SU-DHL-6 (cell line): ENCODE results near the gene MARVELD3.
"Not testable (repeated sequence)": the region's sequence is repeated elsewhere in the genome, so short reads cannot be mapped to it uniquely, and the experiment has no call there.

ENCODE experiments used
- H2AFZ ChIP-seq: fragments of 200-600 bp; sonication (generic); 2 replicates; pipeline ENCODE4 v1.6.1; 2014; ENCODE audit warnings: low read depth, mild to moderate bottlenecking, moderate library complexity, mixed read lengths, antibody characterized with exemption, low read length; ENCODE audit not compliant: severe bottlenecking
- H3F3A ChIP-seq: fragments of 200-600 bp; shearing (Covaris generic); 2 replicates; pipeline ENCODE4 v1.6.0; 2016; ENCODE audit warnings: antibody characterized with exemption, mild to moderate bottlenecking; ENCODE audit not compliant: insufficient read depth
- H3K27ac ChIP-seq: fragments of 200-600 bp; sonication (generic); 2 replicates; pipeline ENCODE4 v1.5.1; 2016; ENCODE audit warnings: low read depth, mild to moderate bottlenecking, low read length, moderate library complexity, mixed read lengths
- H3K27me3 ChIP-seq: fragments of 200-600 bp; sonication (generic), shearing (Covaris generic); 2 replicates; pipeline ENCODE4 v1.6.0; 2014; ENCODE audit warnings: mild to moderate bottlenecking, low read length
- H3K36me3 ChIP-seq: fragments of 200-600 bp; sonication (generic); 2 replicates; pipeline ENCODE4 v1.6.1; 2014; ENCODE audit warnings: mild to moderate bottlenecking, low read length, mixed read lengths
- H3K4me2 ChIP-seq: fragments of 300-600, 200-600 bp; shearing (Covaris generic), sonication (generic); 2 replicates; pipeline ENCODE4 v1.6.0; 2014; ENCODE audit warnings: low read length, low read depth, mild to moderate bottlenecking; ENCODE audit not compliant: poor library complexity, severe bottlenecking
- H3K4me3 ChIP-seq: fragments of 200-600 bp; sonication (generic); 2 replicates; pipeline ENCODE4 v1.5.1; 2014; ENCODE audit warnings: antibody characterized with exemption, low read length, mild to moderate bottlenecking, mixed read lengths; ENCODE audit not compliant: insufficient read depth, poor library complexity, severe bottlenecking
- H3K79me2 ChIP-seq: fragments of 200-600 bp; sonication (generic); 2 replicates; pipeline ENCODE4 v1.6.1; 2014; ENCODE audit warnings: mild to moderate bottlenecking, low read length, moderate library complexity; ENCODE audit not compliant: insufficient read depth
- H3K9ac ChIP-seq: fragments of 200-600 bp; sonication (generic); 2 replicates; pipeline ENCODE4 v1.7.0; 2014; ENCODE audit warnings: mild to moderate bottlenecking, low read length
- H3K9me2 ChIP-seq: fragments of 200-600 bp; sonication (generic); replicated peaks from 2 replicates; pipeline ENCODE4 v1.6.1; 2014; ENCODE audit warnings: low read length; ENCODE audit not compliant: insufficient read depth
- H3K9me3 ChIP-seq: fragments of 200-600 bp; sonication (generic); 2 replicates; pipeline ENCODE4 v1.6.1; 2014; ENCODE audit warnings: low read length, mixed read lengths; ENCODE audit not compliant: insufficient read depth
- H4K20me1 ChIP-seq: fragments of 200-600 bp; sonication (generic); 2 replicates; pipeline ENCODE4 v1.6.1; 2014; ENCODE audit warnings: low read depth, mild to moderate bottlenecking, antibody characterized with exemption, low read length, moderate library complexity, mixed read lengths
- CTCF ChIP-seq: fragments of 200-600 bp; sonication (generic); IDR thresholded peaks from one replicate; pipeline ENCODE4 v1.5.1; 2017; ENCODE audit warnings: antibody characterized with exemption, mild to moderate bottlenecking, low read length, moderate library complexity; ENCODE audit not compliant: insufficient read depth, poor library complexity, severe bottlenecking
- EZH2phosphoT487 ChIP-seq: fragments of 200-600 bp; sonication (generic), shearing (Covaris generic); conservative IDR thresholded peaks from 2 replicates; pipeline ENCODE4 v1.6.1; 2018; ENCODE audit warnings: mild to moderate bottlenecking, antibody characterized with exemption, low read length, moderate library complexity, mixed read lengths

Gene MARVELD3

GRCh38 chr16:71610936-71611871, 14.8 kb upstream of the MARVELD3 start:
- peak overlapping the region; percentile 43 for H3K4me2 ChIP-seq
- no peaks in the 10 kb centered on the region for H3K27me3 ChIP-seq
- H3K36me3 ChIP-seq: no peaks in the 10 kb centered on the region
- H3K4me3 ChIP-seq: no peak overlapping the region
- no peaks in the 10 kb centered on the region for H3K9me3 ChIP-seq
- no peaks in the 10 kb centered on the region for H3F3A ChIP-seq
- no peak overlapping the region for H2AFZ ChIP-seq
- TF ChIP-seq EZH2phosphoT487 (no peak), CTCF (peak; percentile 85)
- no peak overlapping the region for H3K9ac ChIP-seq
- no peaks in the 10 kb centered on the region for H4K20me1 ChIP-seq
- H3K27ac ChIP-seq: no peak overlapping the region
- no peaks in the 10 kb centered on the region for H3K79me2 ChIP-seq
- H3K9me2 ChIP-seq: no peaks in the 10 kb centered on the region

GRCh38 chr16:71614956-71615355, 11.0 kb upstream of the MARVELD3 start:
- H3K27ac ChIP-seq, H3K9me3 ChIP-seq, H3K36me3 ChIP-seq, H4K20me1 ChIP-seq, H2AFZ ChIP-seq, H3K4me2 ChIP-seq, H3K79me2 ChIP-seq, H3F3A ChIP-seq, H3K27me3 ChIP-seq, H3K9ac ChIP-seq, H3K9me2 ChIP-seq, H3K4me3 ChIP-seq: not testable (repeated sequence)

- Histone ChIP-seq H3K4me2 (no peak overlapping the region), H3K79me2 (no peaks in the 10 kb centered on the region), H3K36me3 (no peaks in the 10 kb centered on the region), H4K20me1 (no peaks in the 10 kb centered on the region), H3K4me3 (no peak overlapping the region), H3K9me3 (no peaks in the 10 kb centered on the region), H2AFZ (no peak overlapping the region), H3K27me3 (no peaks in the 10 kb centered on the region), H3F3A (no peaks in the 10 kb centered on the region), H3K9me2 (no peaks in the 10 kb centered on the region), H3K9ac (no peak overlapping the region), H3K27ac (no peak overlapping the region)
- TF ChIP-seq CTCF: no peak
- TF ChIP-seq EZH2phosphoT487: no peak
Observed at GRCh38 chr16:71618429-71618828, 7.6 kb upstream of the MARVELD3 start.

GRCh38 chr16:71622088-71622487, 3.9 kb upstream of the MARVELD3 start:
- TF ChIP-seq EZH2phosphoT487 (no peak), CTCF (no peak)
- no peak overlapping the region for H2AFZ ChIP-seq
- H3K4me2 ChIP-seq: no peak overlapping the region
- no peaks in the 10 kb centered on the region for H3K79me2 ChIP-seq
- H3K36me3 ChIP-seq: no peaks in the 10 kb centered on the region
- no peak overlapping the region for H3K9ac ChIP-seq
- no peaks in the 10 kb centered on the region for H3K9me3 ChIP-seq
- no peaks in the 10 kb centered on the region for H3K9me2 ChIP-seq
- no peak overlapping the region for H3K27ac ChIP-seq
- no peaks in the 10 kb centered on the region for H3K27me3 ChIP-seq
- H3K4me3 ChIP-seq: no peak overlapping the region
- H4K20me1 ChIP-seq: no peaks in the 10 kb centered on the region
- no peaks in the 10 kb centered on the region for H3F3A ChIP-seq
